GM12873 (cell line): ENCODE measurements around the gene CELSR1.

ENCODE experiments used
- CTCF ChIP-seq: IDR thresholded peaks from 2 replicates; pipeline ENCODE4 v1.5.1; 2012; ENCODE audit warnings: low read depth, mild to moderate bottlenecking, moderate library complexity, low read length, control low read depth; ENCODE audit not compliant: insufficient read depth; ENCODE audit errors: missing control alignments

The CELSR1 gene

GRCh38 chr22:46401370-46401769 is 136.1 kb downstream of the CELSR1 start:
- TF ChIP-seq CTCF: no peak

- no peak for TF ChIP-seq CTCF
Observed at GRCh38 chr22:46399251-46400024, 138.0 kb downstream of the CELSR1 start.

GRCh38 chr22:46397951-46398350 is 139.5 kb downstream of the CELSR1 start:
- TF ChIP-seq CTCF: no peak

- TF ChIP-seq CTCF: no peak
Observed at GRCh38 chr22:46397514-46397913, 139.9 kb downstream of the CELSR1 start.

GRCh38 chr22:46395145-46395544 is 142.3 kb downstream of the CELSR1 start:
- no peak for TF ChIP-seq CTCF

- TF ChIP-seq CTCF: no peak
Observed at GRCh38 chr22:46394622-46395021, 142.8 kb downstream of the CELSR1 start.

- no peak for TF ChIP-seq CTCF
Observed at GRCh38 chr22:46393873-46394272, 143.5 kb downstream of the CELSR1 start.
